ENCODE data around the gene FUT6. TPM values are rescaled to one million over a fixed set of nuclear protein-coding genes. Genes with fewer than 3 reads are reported as not detected.

The FUT6 gene
- total RNA-seq, 4 donors from 2014 or later = 0.17 TPM; not detected in 3

DNA sequence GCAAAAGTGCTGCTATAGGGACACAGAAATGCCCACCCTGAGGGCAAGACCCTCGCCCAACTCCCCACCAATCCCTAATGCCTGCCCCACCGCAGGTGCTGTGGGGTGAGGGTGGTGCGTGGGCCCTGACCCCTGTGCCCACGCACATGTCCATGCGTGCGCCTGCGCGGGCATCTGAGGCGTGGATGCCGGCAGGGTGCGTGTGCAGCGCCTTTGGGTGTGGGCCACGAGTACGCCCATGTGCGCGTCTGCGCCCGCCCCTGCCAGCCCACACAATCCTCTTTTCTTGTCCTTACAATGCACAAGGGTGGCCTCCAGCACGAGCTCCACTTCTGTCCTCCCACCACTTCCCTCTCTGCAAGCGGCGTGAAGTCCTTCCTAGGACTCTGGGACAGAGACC, 14.3 kb downstream of the FUT6 start:
- H3K36me3 ChIP-seq = no peaks in the 10 kb centered on the region
- H3K4me1 ChIP-seq = peaks cover 27 to 60% (median 50%) of the 10 kb centered on the region in 4 donors
- H3K4me3 ChIP-seq = no peak overlapping the region
- no peaks in the 10 kb centered on the region for H3K9me3 ChIP-seq
- no peak for DNase-seq (ENCODE audit: extremely low spot score)
- WGBS = 88% methylated on average over 20 of the region's 21 CpGs
- TF ChIP-seq POLR2A (IDR thresholded peaks at IDR 0.05; ENCODE audit: low read depth) (no peak), POLR2AphosphoS5 (IDR thresholded peaks at IDR 0.05) (no peak), EP300 (IDR thresholded peaks at IDR 0.05) (no peak), CTCF (IDR thresholded peaks at IDR 0.05) (no peak)
- H3K27ac ChIP-seq (replicated peaks in 1 of 4) = no peak overlapping the region
- intact Hi-C loops (cut with DNase I) = loop anchor here (5.0 kb wide), 1 partner anchor 67 kb away; no protein-coding TSS in a partner anchor
- H3K27me3 ChIP-seq = peaks cover 0 to 33% (median 1%) of the 10 kb centered on the region in 4 donors

GRCh38 chr19:5824751-5825150, 14.8 kb downstream of the FUT6 start:
- no peak for TF ChIP-seq POLR2A (IDR thresholded peaks at IDR 0.05; ENCODE audit: low read depth)
- Histone ChIP-seq H3K27me3 (peaks cover 0 to 30% (median 1%) of the 10 kb centered on the region in 4 donors), H3K4me1 (peaks cover 27 to 55% (median 47%) of the 10 kb centered on the region in 4 donors), H3K27ac (replicated peaks in 1 of 4) (no peak overlapping the region), H3K9me3 (no peaks in the 10 kb centered on the region), H3K4me3 (no peak overlapping the region), H3K36me3 (no peaks in the 10 kb centered on the region)
- intact Hi-C loops (cut with DNase I) = loop anchor here (5.0 kb wide), 1 partner anchor 68 kb away; no protein-coding TSS in a partner anchor
- 84% methylated on average over 10 of the region's 10 CpGs for WGBS
- DNase-seq (ENCODE audit: extremely low spot score) = no peak

- no peak overlapping the region for H3K4me3 ChIP-seq
- H3K4me1 ChIP-seq = peaks cover 22 to 45% (median 37%) of the 10 kb centered on the region in 4 donors
- no peak for TF ChIP-seq POLR2AphosphoS5 (IDR thresholded peaks at IDR 0.05)
- peak in 1 of 3 experiments; percentile 8 for TF ChIP-seq CTCF (IDR thresholded peaks at IDR 0.05)
- intact Hi-C loops (cut with DNase I) = no loop called here
- DNase-seq (ENCODE audit: extremely low spot score) = no peak
- H3K9me3 ChIP-seq = no peaks in the 10 kb centered on the region
- no peaks in the 10 kb centered on the region for H3K36me3 ChIP-seq
- 82% methylated on average over 12 of the region's 30 CpGs for WGBS
- no peak overlapping the region for H3K27ac ChIP-seq (replicated peaks in 1 of 4)
- H3K27me3 ChIP-seq = peaks cover 0 to 20% (median 0%) of the 10 kb centered on the region in 4 donors
Measured at GRCh38 chr19:5823579-5824281, 15.8 kb downstream of the FUT6 start.

DNA sequence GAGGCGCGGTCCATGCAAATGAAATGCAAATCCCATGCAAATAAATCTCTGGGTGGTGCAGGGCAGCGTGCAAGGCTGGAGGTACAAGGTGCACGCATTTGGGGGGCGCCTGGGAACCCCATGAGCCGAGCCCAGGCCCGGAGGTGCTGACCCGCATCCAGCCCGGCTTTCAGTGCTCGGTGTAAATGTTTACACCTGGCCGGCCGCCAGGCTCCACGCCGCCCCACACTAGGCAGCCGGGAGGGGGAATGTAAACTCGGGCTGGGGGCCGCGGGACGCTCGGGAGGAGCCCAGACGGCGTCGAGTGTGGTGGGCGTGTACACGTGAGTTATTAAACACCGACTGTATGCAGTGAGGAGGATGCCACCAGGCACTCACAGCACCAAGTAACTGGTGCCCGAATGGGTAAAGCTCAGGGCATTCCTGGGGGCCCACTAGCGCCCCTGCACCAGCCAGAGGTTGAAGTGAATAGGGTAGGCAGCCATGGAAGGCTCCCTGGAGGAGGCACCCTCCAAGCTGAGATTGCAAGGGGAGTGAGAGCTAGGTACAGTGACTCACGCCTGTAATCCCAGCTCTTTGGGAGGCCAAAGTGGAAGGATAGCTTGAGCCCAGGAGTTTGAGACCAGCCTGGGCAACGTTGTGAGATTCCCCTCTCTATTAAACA, 17.2 kb downstream of the FUT6 start:
- Histone ChIP-seq H3K4me3 (peak overlapping the region in 1 of 4 donors; percentile 12), H3K27me3 (peaks cover 0 to 7% (median 0%) of the 10 kb centered on the region in 4 donors), H3K27ac (replicated peaks in 1 of 4) (no peak overlapping the region), H3K4me1 (peaks cover 16 to 32% (median 25%) of the 10 kb centered on the region in 4 donors), H3K36me3 (no peaks in the 10 kb centered on the region), H3K9me3 (no peaks in the 10 kb centered on the region)
- WGBS = 40% methylated on average over 7 of the region's 30 CpGs
- no peak for DNase-seq (ENCODE audit: extremely low spot score)
- intact Hi-C loops (cut with DNase I) = no loop called here
- TF ChIP-seq POLR2A (IDR thresholded peaks at IDR 0.05; ENCODE audit: low read depth) (no peak), CTCF (IDR thresholded peaks at IDR 0.05) (no peak), EP300 (IDR thresholded peaks at IDR 0.05) (no peak)

- intact Hi-C loops (cut with DNase I) = no loop called here
- H3K27me3 ChIP-seq = peaks cover 0 to under 1% (median 0%) of the 10 kb centered on the region in 4 donors
- no peak overlapping the region for H3K4me3 ChIP-seq
- H3K36me3 ChIP-seq = no peaks in the 10 kb centered on the region
- no peak for DNase-seq (ENCODE audit: extremely low spot score)
- no peak for TF ChIP-seq CTCF (IDR thresholded peaks at IDR 0.05)
- WGBS = 57% methylated on average over 8 of the region's 8 CpGs
- H3K4me1 ChIP-seq = peaks cover 9 to 26% (median 18%) of the 10 kb centered on the region in 4 donors
- no peaks in the 10 kb centered on the region for H3K9me3 ChIP-seq
- H3K27ac ChIP-seq (replicated peaks in 1 of 4) = no peak overlapping the region
Measured at GRCh38 chr19:5821521-5822180, 17.9 kb downstream of the FUT6 start.

Data from esophagus muscularis mucosa (tissue), 4 donors.